ENCODE results near the gene CHRNG.

Gene CHRNG

GRCh38 chr2:232520489-232520888 is 19.0 kb upstream of the CHRNG start:
- H2BK12ac ChIP-seq (ENCODE audit: low read length in 2 of 2) = no peak overlapping the region
- H3K4me3 ChIP-seq (ENCODE audit: insufficient read depth in 1 of 2, low read depth in 1 of 2, low read length in 2 of 2) = no peak overlapping the region
- no peak overlapping the region for H3K14ac ChIP-seq (ENCODE audit: low read length in 2 of 2)
- H3K4ac ChIP-seq (ENCODE audit: low read depth in 1 of 2, low read length in 2 of 2) = no peak overlapping the region
- 79% methylated on average over 6 of the region's 15 CpGs for WGBS
- H3K9ac ChIP-seq (ENCODE audit: low read length) = no peak overlapping the region
- H3K23ac ChIP-seq (ENCODE audit: low read length in 2 of 2) = no peak overlapping the region
- H3K4me1 ChIP-seq (ENCODE audit: control insufficient read depth, insufficient read depth, low read depth, low read length) = peaks cover 18% of the 10 kb centered on the region
- H3K4me2 ChIP-seq (ENCODE audit: low read length, poor library complexity, severe bottlenecking) = no peak overlapping the region
- H2BK5ac ChIP-seq (ENCODE audit: low read depth, low read length, poor library complexity, severe bottlenecking) = no peak overlapping the region
- no peak overlapping the region for H2AFZ ChIP-seq (ENCODE audit: low read depth, low read length)
- H3K18ac ChIP-seq (ENCODE audit: low read depth in 1 of 2, low read length in 2 of 2) = no peak overlapping the region
- H2AK5ac ChIP-seq (ENCODE audit: low read length, severe bottlenecking) = no peak overlapping the region
- H4K8ac ChIP-seq (ENCODE audit: low read length) = no peak overlapping the region
- no peaks in the 10 kb centered on the region for H3K79me1 ChIP-seq (replicated peaks; ENCODE audit: low read length, poor library complexity, severe bottlenecking)
- no peak overlapping the region for H2BK15ac ChIP-seq (ENCODE audit: low read depth, poor library complexity, severe bottlenecking)
- no peaks in the 10 kb centered on the region for H3K9me3 ChIP-seq (ENCODE audit: control insufficient read depth, low read length)
- no peak overlapping the region for H2BK120ac ChIP-seq (ENCODE audit: low read depth, low read length)
- H3K27me3 ChIP-seq (ENCODE audit: control insufficient read depth in 1 of 2, insufficient read depth in 1 of 2, low read length in 2 of 2) = peaks cover 84% of the 10 kb centered on the region in 2 experiments
- DNase-seq = no peak
- no peak overlapping the region for H3K27ac ChIP-seq (ENCODE audit: low read length, poor library complexity, severe bottlenecking)
- H3K36me3 ChIP-seq (ENCODE audit: control insufficient read depth in 1 of 2, insufficient read depth in 2 of 2, low read depth in 1 of 2, low read length in 2 of 2) = no peaks in the 10 kb centered on the region
- H4K91ac ChIP-seq (ENCODE audit: low read length) = no peak overlapping the region

GRCh38 chr2:232521098-232521497 is 18.4 kb upstream of the CHRNG start:
- no peak overlapping the region for H3K23ac ChIP-seq (ENCODE audit: low read length in 2 of 2)
- H4K8ac ChIP-seq (ENCODE audit: low read length) = no peak overlapping the region
- no peaks in the 10 kb centered on the region for H3K9me3 ChIP-seq (ENCODE audit: control insufficient read depth, low read length)
- H3K14ac ChIP-seq (ENCODE audit: low read length in 2 of 2) = no peak overlapping the region
- H3K18ac ChIP-seq (ENCODE audit: low read depth in 1 of 2, low read length in 2 of 2) = no peak overlapping the region
- WGBS = 84% methylated on average over 14 of the region's 14 CpGs
- H3K4me2 ChIP-seq (ENCODE audit: low read length, poor library complexity, severe bottlenecking) = no peak overlapping the region
- H3K79me1 ChIP-seq (replicated peaks; ENCODE audit: low read length, poor library complexity, severe bottlenecking) = no peaks in the 10 kb centered on the region
- no peaks in the 10 kb centered on the region for H3K36me3 ChIP-seq (ENCODE audit: control insufficient read depth in 1 of 2, insufficient read depth in 2 of 2, low read depth in 1 of 2, low read length in 2 of 2)
- no peak overlapping the region for H4K91ac ChIP-seq (ENCODE audit: low read length)
- H3K4ac ChIP-seq (ENCODE audit: low read depth in 1 of 2, low read length in 2 of 2) = no peak overlapping the region
- no peak overlapping the region for H2AK5ac ChIP-seq (ENCODE audit: low read length, severe bottlenecking)
- no peak overlapping the region for H2BK5ac ChIP-seq (ENCODE audit: low read depth, low read length, poor library complexity, severe bottlenecking)
- no peak overlapping the region for H2BK120ac ChIP-seq (ENCODE audit: low read depth, low read length)
- H3K4me1 ChIP-seq (ENCODE audit: control insufficient read depth, insufficient read depth, low read depth, low read length) = peaks cover 20% of the 10 kb centered on the region
- no peak for DNase-seq
- H3K4me3 ChIP-seq (ENCODE audit: insufficient read depth in 1 of 2, low read depth in 1 of 2, low read length in 2 of 2) = no peak overlapping the region
- H3K27ac ChIP-seq (ENCODE audit: low read length, poor library complexity, severe bottlenecking) = no peak overlapping the region
- no peak overlapping the region for H2BK15ac ChIP-seq (ENCODE audit: low read depth, poor library complexity, severe bottlenecking)
- no peak overlapping the region for H3K9ac ChIP-seq (ENCODE audit: low read length)
- H2AFZ ChIP-seq (ENCODE audit: low read depth, low read length) = no peak overlapping the region
- H2BK12ac ChIP-seq (ENCODE audit: low read length in 2 of 2) = no peak overlapping the region
- peaks cover 79 to 81% of the 10 kb centered on the region in 2 experiments for H3K27me3 ChIP-seq (ENCODE audit: control insufficient read depth in 1 of 2, insufficient read depth in 1 of 2, low read length in 2 of 2)

GRCh38 chr2:232521959-232522622 is 17.4 kb upstream of the CHRNG start:
- H3K9ac ChIP-seq (ENCODE audit: low read length) = no peak overlapping the region
- no peak overlapping the region for H3K18ac ChIP-seq (ENCODE audit: low read depth in 1 of 2, low read length in 2 of 2)
- peak; percentile 9 for DNase-seq
- no peak overlapping the region for H2BK12ac ChIP-seq (ENCODE audit: low read length in 2 of 2)
- H3K27ac ChIP-seq (ENCODE audit: low read length, poor library complexity, severe bottlenecking) = no peak overlapping the region
- H2BK5ac ChIP-seq (ENCODE audit: low read depth, low read length, poor library complexity, severe bottlenecking) = no peak overlapping the region
- H2BK120ac ChIP-seq (ENCODE audit: low read depth, low read length) = no peak overlapping the region
- no peak overlapping the region for H2AK5ac ChIP-seq (ENCODE audit: low read length, severe bottlenecking)
- H3K23ac ChIP-seq (ENCODE audit: low read length in 2 of 2) = peak overlapping the region in 1 of 2 experiments; percentile 60
- H2AFZ ChIP-seq (ENCODE audit: low read depth, low read length) = no peak overlapping the region
- no peak overlapping the region for H4K91ac ChIP-seq (ENCODE audit: low read length)
- no peaks in the 10 kb centered on the region for H3K36me3 ChIP-seq (ENCODE audit: control insufficient read depth in 1 of 2, insufficient read depth in 2 of 2, low read depth in 1 of 2, low read length in 2 of 2)
- H3K4me2 ChIP-seq (ENCODE audit: low read length, poor library complexity, severe bottlenecking) = peak overlapping the region; percentile 57
- peaks cover 20% of the 10 kb centered on the region for H3K4me1 ChIP-seq (ENCODE audit: control insufficient read depth, insufficient read depth, low read depth, low read length)
- 16% methylated on average over 45 of the region's 66 CpGs for WGBS
- no peaks in the 10 kb centered on the region for H3K9me3 ChIP-seq (ENCODE audit: control insufficient read depth, low read length)
- no peaks in the 10 kb centered on the region for H3K79me1 ChIP-seq (replicated peaks; ENCODE audit: low read length, poor library complexity, severe bottlenecking)
- H4K8ac ChIP-seq (ENCODE audit: low read length) = no peak overlapping the region
- peaks cover 77 to 82% of the 10 kb centered on the region in 2 experiments for H3K27me3 ChIP-seq (ENCODE audit: control insufficient read depth in 1 of 2, insufficient read depth in 1 of 2, low read length in 2 of 2)
- no peak overlapping the region for H3K4ac ChIP-seq (ENCODE audit: low read depth in 1 of 2, low read length in 2 of 2)
- no peak overlapping the region for H3K14ac ChIP-seq (ENCODE audit: low read length in 2 of 2)
- no peak overlapping the region for H3K4me3 ChIP-seq (ENCODE audit: insufficient read depth in 1 of 2, low read depth in 1 of 2, low read length in 2 of 2)
- no peak overlapping the region for H2BK15ac ChIP-seq (ENCODE audit: low read depth, poor library complexity, severe bottlenecking)

GRCh38 chr2:232522623-232523401 is 16.7 kb upstream of the CHRNG start:
- Histone ChIP-seq H3K9me3 (ENCODE audit: control insufficient read depth, low read length) (no peaks in the 10 kb centered on the region), H2BK15ac (ENCODE audit: low read depth, poor library complexity, severe bottlenecking) (no peak overlapping the region), H3K4me1 (ENCODE audit: control insufficient read depth, insufficient read depth, low read depth, low read length) (peaks cover 20% of the 10 kb centered on the region), H3K14ac (ENCODE audit: low read length in 2 of 2) (no peak overlapping the region), H4K8ac (ENCODE audit: low read length) (no peak overlapping the region), H4K91ac (ENCODE audit: low read length) (no peak overlapping the region), H3K36me3 (ENCODE audit: control insufficient read depth in 1 of 2, insufficient read depth in 2 of 2, low read depth in 1 of 2, low read length in 2 of 2) (no peaks in the 10 kb centered on the region), H2BK120ac (ENCODE audit: low read depth, low read length) (no peak overlapping the region), H2BK5ac (ENCODE audit: low read depth, low read length, poor library complexity, severe bottlenecking) (no peak overlapping the region), H3K27ac (ENCODE audit: low read length, poor library complexity, severe bottlenecking) (no peak overlapping the region), H3K4ac (ENCODE audit: low read depth in 1 of 2, low read length in 2 of 2) (no peak overlapping the region), H2AFZ (ENCODE audit: low read depth, low read length) (no peak overlapping the region), H2AK5ac (ENCODE audit: low read length, severe bottlenecking) (no peak overlapping the region), H3K9ac (ENCODE audit: low read length) (no peak overlapping the region), H3K18ac (ENCODE audit: low read depth in 1 of 2, low read length in 2 of 2) (no peak overlapping the region), H3K27me3 (ENCODE audit: control insufficient read depth in 1 of 2, insufficient read depth in 1 of 2, low read length in 2 of 2) (peaks cover 73 to 82% of the 10 kb centered on the region in 2 experiments), H3K79me1 (replicated peaks; ENCODE audit: low read length, poor library complexity, severe bottlenecking) (no peaks in the 10 kb centered on the region), H3K23ac (ENCODE audit: low read length in 2 of 2) (no peak overlapping the region), H2BK12ac (ENCODE audit: low read length in 2 of 2) (no peak overlapping the region), H3K4me3 (ENCODE audit: insufficient read depth in 1 of 2, low read depth in 1 of 2, low read length in 2 of 2) (no peak overlapping the region), H3K4me2 (ENCODE audit: low read length, poor library complexity, severe bottlenecking) (no peak overlapping the region)
- 47% methylated on average over 46 of the region's 46 CpGs for WGBS
- no peak for DNase-seq

All from mesenchymal stem cell (in vitro differentiated cells and primary cell).